Fibroblast of pulmonary artery (primary cell): ENCODE data around the gene CREM.

ENCODE experiments used
- DNase-seq: peaks from one replicate; pipeline ENCODE4 v3.0.0-alpha.2; 2010; ENCODE audit warnings: low read depth
- H3K4me3 ChIP-seq: replicated peaks from 2 replicates; pipeline ENCODE4 v1.5.1; 2011; ENCODE audit warnings: low read depth, mild to moderate bottlenecking, control low read depth, low read length, moderate library complexity
- CTCF ChIP-seq: IDR thresholded peaks from 2 replicates; pipeline ENCODE4 v1.5.1; 2011; ENCODE audit warnings: mild to moderate bottlenecking, control low read depth, low read length, inconsistent platforms; ENCODE audit errors: missing control alignments

CREM gene

GRCh38 chr10:35091994-35092790, 34.5 kb upstream of the CREM start:
- no peak for TF ChIP-seq CTCF
- no peak overlapping the region for H3K4me3 ChIP-seq
- DNase-seq: no peak

GRCh38 chr10:35092851-35093250, 33.8 kb upstream of the CREM start:
- no peak for DNase-seq
- no peak overlapping the region for H3K4me3 ChIP-seq
- TF ChIP-seq CTCF: no peak

GRCh38 chr10:35096312-35096711, 30.3 kb upstream of the CREM start:
- DNase-seq: no peak
- no peak overlapping the region for H3K4me3 ChIP-seq

GRCh38 chr10:35097510-35097909, 29.1 kb upstream of the CREM start:
- TF ChIP-seq CTCF: no peak
- no peak overlapping the region for H3K4me3 ChIP-seq
- no peak for DNase-seq

More at GRCh38 chr10:35096312-35096711, 30.3 kb upstream of the CREM start:
- no peak for TF ChIP-seq CTCF

- TF ChIP-seq CTCF: no peak
- DNase-seq: no peak
- H3K4me3 ChIP-seq: no peak overlapping the region
Measured at GRCh38 chr10:35103882-35104281, 22.8 kb upstream of the CREM start.

- DNase-seq: no peak
- no peak overlapping the region for H3K4me3 ChIP-seq
- no peak for TF ChIP-seq CTCF
Measured at GRCh38 chr10:35112571-35112970, 14.1 kb upstream of the CREM start.

- DNase-seq: no peak
- no peak overlapping the region for H3K4me3 ChIP-seq
- no peak for TF ChIP-seq CTCF
Measured at GRCh38 chr10:35119378-35119777, 7.3 kb upstream of the CREM start.
